GM19372 (cell line): Measurements from ENCODE around the gene KRTAP16-1.

Experiments
- ATAC-seq: cut with Tn5 transposase; IDR thresholded peaks from one replicate; pipeline ENCODE4 v1.9.1; 2021; ENCODE audit warnings: mild to moderate bottlenecking, low read depth, moderate library complexity; ENCODE audit not compliant: unreplicated experiment

The KRTAP16-1 gene

GRCh38 chr17:41332239-41332638 lies 23.1 kb upstream of the KRTAP16-1 start:
- ATAC-seq: no peak

- no peak for ATAC-seq
Measured at GRCh38 chr17:41331606-41332005, 22.5 kb upstream of the KRTAP16-1 start.

GRCh38 chr17:41329279-41329948 lies 20.3 kb upstream of the KRTAP16-1 start:
- ATAC-seq: no peak

GRCh38 chr17:41328207-41328606 lies 19.1 kb upstream of the KRTAP16-1 start:
- ATAC-seq: no peak

GRCh38 chr17:41327411-41328120 lies 18.5 kb upstream of the KRTAP16-1 start:
- ATAC-seq: no peak

- ATAC-seq: no peak
Measured at GRCh38 chr17:41326173-41327145, 17.4 kb upstream of the KRTAP16-1 start.

GRCh38 chr17:41325611-41326010 lies 16.5 kb upstream of the KRTAP16-1 start:
- ATAC-seq: no peak

GRCh38 chr17:41325126-41325525 lies 16.0 kb upstream of the KRTAP16-1 start:
- no peak for ATAC-seq

GRCh38 chr17:41324180-41325075 lies 15.3 kb upstream of the KRTAP16-1 start:
- ATAC-seq: no peak

GRCh38 chr17:41322903-41323895 lies 14.1 kb upstream of the KRTAP16-1 start:
- ATAC-seq: no peak

- ATAC-seq: no peak
Measured at GRCh38 chr17:41322094-41322902, 13.2 kb upstream of the KRTAP16-1 start.

- no peak for ATAC-seq
Measured at GRCh38 chr17:41318231-41318630, 9.1 kb upstream of the KRTAP16-1 start.

GRCh38 chr17:41315814-41316445 lies 6.8 kb upstream of the KRTAP16-1 start:
- ATAC-seq: no peak

GRCh38 chr17:41315204-41315794 lies 6.2 kb upstream of the KRTAP16-1 start, which contains the start of gene KRTAP17-1:
KRTAP17-1 (minus strand) TSS chr17:41315710; CDS start chr17:41315650, 60 bp downstream.
- ATAC-seq: no peak

- no peak for ATAC-seq
Measured at GRCh38 chr17:41311111-41311510, 2.0 kb upstream of the KRTAP16-1 start.

GRCh38 chr17:41308251-41308917 lies 725 bp downstream of the KRTAP16-1 start:
- no peak for ATAC-seq
